CD8-positive, alpha-beta memory T cell (primary cell): ENCODE data around the gene WNK1. TPM values are rescaled to one million over a fixed set of nuclear protein-coding genes. Genes with fewer than 3 reads are reported as not detected.

Source experiments
- CTCF ChIA-PET: fragments of 350-600 bp; sonication (Branson Sonifier 250); formaldehyde crosslinking; loops from one replicate; lab custom pipeline; 2021; ENCODE audit warnings: antibody characterized with exemption; lab: Charles Lee
- POLR2A ChIA-PET: fragments of 350-600 bp; sonication (Branson Sonifier 250); formaldehyde crosslinking; loops from one replicate; lab custom pipeline; 2021; ENCODE audit warnings: antibody characterized with exemption; lab: Charles Lee
- DNase-seq, 5 donors: peaks; one replicate each; pipeline versions ENCODE4 v3.0.0 to v3.0.0-alpha.2; 2020 to 2022; ENCODE audit warnings: mixed read lengths in 1 of 5
- H3K27ac ChIP-seq: one replicate; pipeline ENCODE4 v1.7.0; 2013; ENCODE audit warnings: low read depth, mild to moderate bottlenecking, low read length, moderate library complexity
- H3K27me3 ChIP-seq: 2 replicates; pipeline ENCODE4 v1.7.0; 2013; ENCODE audit warnings: low read length, mild to moderate bottlenecking; ENCODE audit not compliant: insufficient read depth, poor library complexity, severe bottlenecking
- H3K36me3 ChIP-seq: 2 replicates; pipeline ENCODE4 v1.7.0; 2013; ENCODE audit warnings: mild to moderate bottlenecking, low read length, moderate library complexity; ENCODE audit not compliant: insufficient read depth
- H3K4me1 ChIP-seq: 2 replicates; pipeline ENCODE4 v1.7.0; 2013; ENCODE audit warnings: mild to moderate bottlenecking, low read length, moderate library complexity; ENCODE audit not compliant: insufficient read depth
- H3K4me3 ChIP-seq: 2 replicates; pipeline ENCODE4 v1.7.0; 2013; ENCODE audit warnings: mild to moderate bottlenecking, low read length
- H3K9me3 ChIP-seq: 2 replicates; pipeline ENCODE4 v1.7.0; 2013; ENCODE audit warnings: mild to moderate bottlenecking, low read length
- H3K27ac Mint-ChIP-seq, 8 donors: one replicate each; pipeline ENCODE4 v1.8.0; 2020 to 2021; ENCODE audit warnings: mixed read lengths in 8 of 8, mild to moderate bottlenecking in 6 of 8, inconsistent platforms in 3 of 8, moderate library complexity in 3 of 8
- H3K27me3 Mint-ChIP-seq, 2 donors: one replicate each; pipeline ENCODE4 v1.8.0; 2020 to 2021; ENCODE audit warnings: mixed read lengths in 2 of 2, mild to moderate bottlenecking in 1 of 2, moderate library complexity in 1 of 2
- H3K36me3 Mint-ChIP-seq, 3 donors: one replicate each; pipeline ENCODE4 v1.8.0; 2020 to 2021; ENCODE audit warnings: mixed read lengths in 3 of 3, inconsistent platforms in 1 of 3, mild to moderate bottlenecking in 1 of 3
- H3K4me1 Mint-ChIP-seq, 3 donors: one replicate each; pipeline ENCODE4 v1.8.0; 2020 to 2021; ENCODE audit warnings: mixed read lengths in 3 of 3, inconsistent platforms in 1 of 3, mild to moderate bottlenecking in 1 of 3
- H3K4me3 Mint-ChIP-seq, 7 donors: one replicate each; pipeline ENCODE4 v1.8.0; 2020 to 2021; ENCODE audit warnings: mixed read lengths in 7 of 7, mild to moderate bottlenecking in 6 of 7, moderate library complexity in 4 of 7, inconsistent platforms in 2 of 7
- H3K9me3 Mint-ChIP-seq, 5 donors: one replicate each; pipeline ENCODE4 v1.8.0; 2020 to 2022; ENCODE audit warnings: mixed read lengths in 5 of 5, mild to moderate bottlenecking in 3 of 5, moderate library complexity in 2 of 5, inconsistent platforms in 1 of 5
- polyA plus RNA-seq: library from polyadenylated mRNA; unstranded; fragments of 300-500 nt; fragmentation: Illumina TruSeq; gene quantifications from one replicate; pipeline ENCODE4 v1.2.3, GENCODE V29; 2021
- total RNA-seq, 2 experiments: library from RNA; stranded (reverse); gene quantifications; one replicate each; pipeline ENCODE4 v1.2.3, GENCODE V29; 2021

WNK1 gene
- total and polyA plus RNA-seq, 3 experiments from 2014 or later = 47.4 to 176 (median 174) TPM

- peaks cover 41% of the 10 kb centered on the region for H3K36me3 ChIP-seq
- H3K27ac ChIP-seq = no peak overlapping the region
- H3K4me1 ChIP-seq = no peaks in the 10 kb centered on the region
- no peak overlapping the region for H3K4me3 Mint-ChIP-seq
- H3K27me3 Mint-ChIP-seq = peaks cover 0 to 2% of the 10 kb centered on the region in 2 donors
- peaks cover 18 to 60% (median 50%) of the 10 kb centered on the region in 3 donors for H3K4me1 Mint-ChIP-seq
- H3K9me3 Mint-ChIP-seq = no peaks in the 10 kb centered on the region
- peaks cover 0 to 67% (median 13%) of the 10 kb centered on the region in 3 donors for H3K36me3 Mint-ChIP-seq
- DNase-seq = no peak
- POLR2A ChIA-PET = no interaction called here
- peak overlapping the region in 4 of 8 donors; percentile 10 to 87 (median 39) for H3K27ac Mint-ChIP-seq
- no peak overlapping the region for H3K4me3 ChIP-seq
- CTCF ChIA-PET = interaction anchor here (0.9 to 1.9 kb wide), 2 partner anchors 91 to 282 kb away, joined by 3 to 4 read pairs; partner anchors contain the start of gene RAD52
- no peaks in the 10 kb centered on the region for H3K9me3 ChIP-seq
- no peaks in the 10 kb centered on the region for H3K27me3 ChIP-seq
Observed at GRCh38 chr12:857611-858010, 105.2 kb downstream of the WNK1 start.

DNA sequence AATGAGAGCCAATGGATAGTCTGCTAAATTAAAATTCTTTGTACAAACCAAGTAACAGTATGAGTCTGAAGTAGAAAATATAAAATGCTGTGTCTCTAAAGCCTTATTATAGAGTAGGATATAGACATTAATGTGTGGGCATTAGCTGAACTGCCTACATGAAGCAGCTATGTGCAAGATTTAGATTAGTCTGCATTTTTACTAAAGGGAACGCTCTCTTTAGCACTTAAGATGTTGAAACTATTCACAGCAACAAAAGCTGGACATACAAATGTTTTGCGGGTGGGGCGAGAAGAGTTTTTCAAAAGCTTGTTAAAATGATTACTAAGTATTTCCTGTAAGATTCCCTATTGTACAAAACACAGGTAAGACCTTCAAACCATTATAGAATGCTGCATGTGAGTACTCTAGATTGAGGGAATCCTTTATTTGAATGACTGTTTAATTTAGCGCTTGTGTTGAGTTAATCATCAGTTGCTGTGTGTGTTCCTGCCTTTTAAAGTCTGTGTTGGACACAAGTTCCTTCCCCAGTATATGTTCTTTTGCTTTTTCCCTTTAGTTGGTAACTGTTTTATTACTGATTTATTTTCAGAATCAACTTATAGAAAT is 110.0 kb downstream of the WNK1 start:
- peak overlapping the region in 5 of 8 donors; percentile 1 to 82 (median 46) for H3K27ac Mint-ChIP-seq
- no peaks in the 10 kb centered on the region for H3K27me3 Mint-ChIP-seq
- Histone ChIP-seq H3K27ac (no peak overlapping the region), H3K4me3 (no peak overlapping the region), H3K36me3 (peaks cover 51% of the 10 kb centered on the region), H3K9me3 (no peaks in the 10 kb centered on the region), H3K4me1 (no peaks in the 10 kb centered on the region), H3K27me3 (no peaks in the 10 kb centered on the region)
- H3K4me3 Mint-ChIP-seq = no peak overlapping the region
- CTCF ChIA-PET = interaction anchor here (1.6 kb wide), 1 partner anchor 87 kb away, joined by 3 read pairs; the partner anchor contains the start of gene RAD52
- H3K9me3 Mint-ChIP-seq = no peaks in the 10 kb centered on the region
- POLR2A ChIA-PET = no interaction called here
- H3K4me1 Mint-ChIP-seq = peaks cover 16 to 43% (median 19%) of the 10 kb centered on the region in 3 donors
- no peak for DNase-seq
- H3K36me3 Mint-ChIP-seq = peaks cover 0 to 85% (median 15%) of the 10 kb centered on the region in 3 donors

DNA sequence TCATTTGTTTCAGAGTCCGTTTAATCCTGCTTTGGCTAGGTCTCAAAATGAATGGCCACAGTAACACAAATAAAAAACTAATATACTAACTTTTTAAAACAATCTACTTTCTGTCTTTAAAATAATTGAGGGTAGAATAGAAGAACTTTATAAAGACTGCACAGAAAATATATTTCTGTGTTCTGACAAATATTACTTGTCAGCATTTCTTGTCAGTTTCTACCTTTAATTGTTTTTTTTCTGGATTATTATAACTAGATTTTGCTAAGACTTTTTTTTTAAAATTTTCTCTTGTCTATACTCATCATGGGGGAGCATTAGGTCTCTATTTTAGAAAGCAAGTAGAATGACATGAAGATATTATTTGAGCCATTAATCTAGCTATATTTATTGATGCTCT is 110.9 kb downstream of the WNK1 start:
- DNase-seq = no peak
- peaks cover 0 to 84% (median 16%) of the 10 kb centered on the region in 3 donors for H3K36me3 Mint-ChIP-seq
- no peak overlapping the region for H3K4me3 Mint-ChIP-seq
- POLR2A ChIA-PET = no interaction called here
- Histone ChIP-seq H3K4me3 (no peak overlapping the region), H3K4me1 (no peaks in the 10 kb centered on the region), H3K27ac (no peak overlapping the region), H3K36me3 (peaks cover 54% of the 10 kb centered on the region), H3K9me3 (no peaks in the 10 kb centered on the region), H3K27me3 (no peaks in the 10 kb centered on the region)
- CTCF ChIA-PET = interaction anchor here (1.6 kb wide), 1 partner anchor 86 kb away, joined by 3 read pairs; the partner anchor contains the start of gene RAD52
- peaks cover 16 to 40% (median 23%) of the 10 kb centered on the region in 3 donors for H3K4me1 Mint-ChIP-seq
- peak overlapping the region in 3 of 8 donors; percentile 8 to 52 (median 46) for H3K27ac Mint-ChIP-seq
- H3K27me3 Mint-ChIP-seq = no peaks in the 10 kb centered on the region
- no peaks in the 10 kb centered on the region for H3K9me3 Mint-ChIP-seq

DNA sequence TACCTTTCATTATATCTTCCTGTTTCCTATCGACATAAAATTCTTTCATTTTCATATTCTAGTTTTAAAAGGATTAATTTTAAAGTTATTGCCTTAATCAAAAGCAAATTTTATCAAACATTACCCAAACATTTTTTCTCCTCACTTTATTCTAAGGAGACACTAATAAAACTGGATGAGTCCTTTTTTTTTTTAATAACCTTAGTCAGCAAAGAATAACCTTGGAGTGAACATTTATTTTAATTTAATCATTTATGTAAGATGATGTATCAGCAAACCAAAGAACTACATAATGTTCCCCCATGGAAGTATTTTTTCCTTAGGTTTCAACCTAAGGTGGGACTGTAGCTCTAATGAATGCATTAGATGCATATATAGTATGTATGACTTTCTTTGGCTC is 113.2 kb downstream of the WNK1 start:
- H3K9me3 ChIP-seq = no peaks in the 10 kb centered on the region
- H3K36me3 ChIP-seq = peaks cover 44% of the 10 kb centered on the region
- no peak overlapping the region for H3K4me3 ChIP-seq
- H3K4me1 ChIP-seq = peaks cover 12% of the 10 kb centered on the region
- H3K36me3 Mint-ChIP-seq = peaks cover 0 to 77% (median 20%) of the 10 kb centered on the region in 3 donors
- no peak overlapping the region for H3K27ac ChIP-seq
- no peaks in the 10 kb centered on the region for H3K27me3 ChIP-seq
- no peaks in the 10 kb centered on the region for H3K27me3 Mint-ChIP-seq
- POLR2A ChIA-PET = no interaction called here
- H3K4me1 Mint-ChIP-seq = peaks cover 29 to 47% (median 34%) of the 10 kb centered on the region in 3 donors
- DNase-seq = no peak
- no peak overlapping the region for H3K4me3 Mint-ChIP-seq
- no peaks in the 10 kb centered on the region for H3K9me3 Mint-ChIP-seq
- CTCF ChIA-PET = no interaction called here
- no peak overlapping the region for H3K27ac Mint-ChIP-seq

DNA sequence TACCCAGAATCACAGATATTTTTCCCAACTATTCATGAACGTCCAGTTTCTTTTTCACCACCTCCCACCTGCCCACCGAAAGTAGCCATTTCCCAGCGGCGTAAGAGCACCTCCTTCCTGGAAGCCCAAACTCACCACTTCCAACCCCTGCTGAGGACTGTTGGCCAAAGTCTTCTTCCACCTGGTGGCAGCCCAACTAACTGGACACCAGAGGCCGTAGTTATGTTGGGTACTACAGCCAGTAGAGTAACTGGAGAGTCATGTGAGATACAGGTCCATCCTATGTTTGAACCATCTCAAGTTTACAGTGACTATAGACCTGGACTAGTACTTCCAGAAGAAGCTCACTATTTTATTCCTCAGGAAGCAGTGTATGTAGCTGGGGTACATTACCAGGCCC is 115.5 kb downstream of the WNK1 start:
- H3K27ac ChIP-seq = no peak overlapping the region
- peaks cover 24% of the 10 kb centered on the region for H3K36me3 ChIP-seq
- Mint-ChIP-seq H3K36me3 (peaks cover 3 to 71% (median 20%) of the 10 kb centered on the region in 3 donors), H3K27me3 (no peaks in the 10 kb centered on the region), H3K4me1 (peaks cover 26 to 35% (median 34%) of the 10 kb centered on the region in 3 donors), H3K27ac (peak overlapping the region in 3 of 8 donors; percentile 33 to 75 (median 63)), H3K9me3 (no peaks in the 10 kb centered on the region), H3K4me3 (peak overlapping the region in 1 of 7 donors; percentile 65)
- no peaks in the 10 kb centered on the region for H3K27me3 ChIP-seq
- H3K4me1 ChIP-seq = peaks cover 15% of the 10 kb centered on the region
- ChIA-PET CTCF (no interaction called here), POLR2A (no interaction called here)
- no peak for DNase-seq
- no peak overlapping the region for H3K4me3 ChIP-seq
- no peaks in the 10 kb centered on the region for H3K9me3 ChIP-seq

- Mint-ChIP-seq H3K27me3 (no peaks in the 10 kb centered on the region), H3K36me3 (peaks cover 3 to 71% (median 20%) of the 10 kb centered on the region in 3 donors), H3K4me3 (no peak overlapping the region), H3K4me1 (peaks cover 30 to 38% (median 38%) of the 10 kb centered on the region in 3 donors), H3K9me3 (no peaks in the 10 kb centered on the region), H3K27ac (peak overlapping the region in 2 of 8 donors; percentile 37 to 40)
- Histone ChIP-seq H3K9me3 (no peaks in the 10 kb centered on the region), H3K27me3 (no peaks in the 10 kb centered on the region), H3K4me1 (peaks cover 15% of the 10 kb centered on the region), H3K27ac (no peak overlapping the region), H3K36me3 (peaks cover 29% of the 10 kb centered on the region), H3K4me3 (no peak overlapping the region)
- ChIA-PET POLR2A (no interaction called here), CTCF (no interaction called here)
- no peak for DNase-seq
Observed at GRCh38 chr12:868722-869121, 116.3 kb downstream of the WNK1 start.

DNA sequence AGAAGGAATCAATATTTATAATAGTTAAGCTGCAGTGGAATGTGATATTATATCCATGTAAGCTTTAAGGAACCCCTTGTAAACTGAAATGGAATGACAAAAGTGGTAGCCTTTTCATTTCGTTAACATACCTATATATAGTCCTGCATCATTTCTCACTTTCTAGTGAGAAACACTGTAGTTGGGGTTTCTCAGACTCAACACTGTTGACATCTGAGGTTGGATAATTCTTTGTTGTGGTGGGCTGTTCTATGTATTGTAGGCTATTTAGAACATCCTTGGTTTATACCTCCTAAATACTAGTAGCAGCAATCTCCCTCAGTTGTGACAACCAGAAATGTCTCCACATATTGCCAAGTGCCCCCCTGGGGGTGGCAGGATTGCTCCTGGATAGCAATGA is 118.0 kb downstream of the WNK1 start:
- no peak overlapping the region for H3K4me3 Mint-ChIP-seq
- peak in 2 of 5 donors; percentile 26 to 46 for DNase-seq
- peak overlapping the region in 2 of 8 donors; percentile 14 to 51 for H3K27ac Mint-ChIP-seq
- peaks cover 30 to 45% (median 39%) of the 10 kb centered on the region in 3 donors for H3K4me1 Mint-ChIP-seq
- no peaks in the 10 kb centered on the region for H3K27me3 ChIP-seq
- no peaks in the 10 kb centered on the region for H3K9me3 ChIP-seq
- peaks cover 3 to 69% (median 18%) of the 10 kb centered on the region in 3 donors for H3K36me3 Mint-ChIP-seq
- H3K27ac ChIP-seq = no peak overlapping the region
- H3K4me1 ChIP-seq = peaks cover 15% of the 10 kb centered on the region
- H3K27me3 Mint-ChIP-seq = no peaks in the 10 kb centered on the region
- ChIA-PET CTCF (no interaction called here), POLR2A (no interaction called here)
- peaks cover 28% of the 10 kb centered on the region for H3K36me3 ChIP-seq
- H3K9me3 Mint-ChIP-seq = no peaks in the 10 kb centered on the region
- no peak overlapping the region for H3K4me3 ChIP-seq

- Histone ChIP-seq H3K4me3 (no peak overlapping the region), H3K36me3 (peaks cover 14% of the 10 kb centered on the region), H3K27me3 (no peaks in the 10 kb centered on the region), H3K4me1 (peaks cover 15% of the 10 kb centered on the region), H3K9me3 (no peaks in the 10 kb centered on the region), H3K27ac (no peak overlapping the region)
- Mint-ChIP-seq H3K27me3 (no peaks in the 10 kb centered on the region), H3K36me3 (peaks cover 3 to 61% (median 9%) of the 10 kb centered on the region in 3 donors), H3K27ac (peak overlapping the region in 7 of 8 donors; percentile 14 to 91 (median 65)), H3K4me1 (peaks cover 27 to 38% (median 32%) of the 10 kb centered on the region in 3 donors), H3K9me3 (no peaks in the 10 kb centered on the region), H3K4me3 (no peak overlapping the region)
- ChIA-PET CTCF (no interaction called here), POLR2A (no interaction called here)
- DNase-seq = no peak
Observed at GRCh38 chr12:873954-874353, 121.6 kb downstream of the WNK1 start.
